ENCODE data around the gene ABCC11.
"Not testable (repeated sequence)": the region's sequence is repeated elsewhere in the genome, so short reads cannot be mapped to it uniquely, and the experiment has no call there.

Gene ABCC11

DNA sequence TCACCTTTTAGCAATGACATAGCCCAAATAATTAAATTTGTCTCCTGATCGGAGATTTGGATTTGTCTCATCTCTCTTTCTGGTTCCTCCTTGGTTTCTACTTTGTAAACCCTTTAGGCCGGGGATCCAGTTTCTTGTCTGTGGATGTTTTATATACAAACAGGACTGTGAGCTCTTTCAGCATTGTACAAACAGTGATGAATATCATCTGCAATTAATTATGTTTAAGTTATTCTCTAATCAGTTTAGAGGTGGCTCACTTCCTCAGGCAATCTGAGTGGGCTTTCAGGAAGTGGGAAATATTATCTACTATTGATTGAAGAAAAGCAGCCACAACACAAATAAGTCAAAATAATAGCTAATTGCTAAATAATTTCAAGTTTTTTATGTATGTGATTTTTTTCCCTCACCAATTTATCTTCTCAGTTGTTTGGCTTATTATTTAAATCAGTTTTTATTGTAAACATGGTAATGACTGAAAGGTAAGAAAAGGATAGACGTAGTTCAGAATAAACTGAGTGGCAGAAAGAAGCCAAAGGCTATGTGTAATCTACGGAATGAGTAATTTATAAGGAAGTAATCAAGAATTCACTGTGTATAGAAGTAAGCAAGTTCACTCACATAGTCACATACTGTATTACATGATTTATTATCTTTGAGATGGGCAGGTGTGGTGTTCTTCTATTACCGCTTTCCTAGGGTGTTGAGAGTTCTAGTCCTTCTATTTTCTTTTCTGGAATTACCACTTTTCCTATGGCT lies 3.4 kb upstream of the ABCC11 start:
- no peak for DNase-seq (ENCODE audit: low spot score)

DNA sequence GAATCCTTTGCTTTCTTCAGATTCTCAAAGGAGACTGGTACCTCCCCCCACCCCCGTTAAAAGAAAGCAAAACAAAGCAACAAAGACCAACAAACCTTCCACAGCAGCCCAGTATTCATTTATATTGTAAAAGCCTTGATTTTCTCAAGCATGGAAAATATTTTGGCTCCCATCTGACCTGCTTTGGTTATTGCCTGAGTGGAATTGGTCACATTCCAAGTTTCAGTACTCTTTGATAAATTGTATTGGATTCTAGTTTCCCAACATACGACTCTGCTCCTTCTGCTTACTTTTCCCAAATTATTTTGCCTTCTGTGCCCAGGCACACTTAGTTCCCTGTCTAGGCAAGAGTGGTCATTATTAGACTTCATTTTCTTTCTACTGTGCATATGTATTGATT lies 1.3 kb downstream of the ABCC11 start:
- no peak for DNase-seq (ENCODE audit: low spot score)

DNA sequence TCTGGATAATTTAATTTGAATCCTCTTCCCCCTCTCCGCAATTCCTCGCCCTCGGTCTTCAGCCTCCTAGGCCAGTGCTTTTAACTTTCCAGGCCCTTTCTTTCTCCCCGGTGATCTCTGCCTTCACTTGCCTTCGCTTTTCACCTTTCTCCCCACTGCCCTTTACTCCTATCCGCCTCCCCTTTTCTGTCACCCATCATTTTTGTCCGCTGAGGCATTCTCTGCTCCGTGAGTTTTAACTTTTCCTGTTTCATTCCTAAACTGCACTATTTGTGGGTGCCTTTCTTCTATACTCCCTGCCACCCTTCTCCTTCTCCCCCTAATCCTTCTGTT lies 2.5 kb downstream of the ABCC11 start:
- no peak for DNase-seq (ENCODE audit: low spot score)

DNA sequence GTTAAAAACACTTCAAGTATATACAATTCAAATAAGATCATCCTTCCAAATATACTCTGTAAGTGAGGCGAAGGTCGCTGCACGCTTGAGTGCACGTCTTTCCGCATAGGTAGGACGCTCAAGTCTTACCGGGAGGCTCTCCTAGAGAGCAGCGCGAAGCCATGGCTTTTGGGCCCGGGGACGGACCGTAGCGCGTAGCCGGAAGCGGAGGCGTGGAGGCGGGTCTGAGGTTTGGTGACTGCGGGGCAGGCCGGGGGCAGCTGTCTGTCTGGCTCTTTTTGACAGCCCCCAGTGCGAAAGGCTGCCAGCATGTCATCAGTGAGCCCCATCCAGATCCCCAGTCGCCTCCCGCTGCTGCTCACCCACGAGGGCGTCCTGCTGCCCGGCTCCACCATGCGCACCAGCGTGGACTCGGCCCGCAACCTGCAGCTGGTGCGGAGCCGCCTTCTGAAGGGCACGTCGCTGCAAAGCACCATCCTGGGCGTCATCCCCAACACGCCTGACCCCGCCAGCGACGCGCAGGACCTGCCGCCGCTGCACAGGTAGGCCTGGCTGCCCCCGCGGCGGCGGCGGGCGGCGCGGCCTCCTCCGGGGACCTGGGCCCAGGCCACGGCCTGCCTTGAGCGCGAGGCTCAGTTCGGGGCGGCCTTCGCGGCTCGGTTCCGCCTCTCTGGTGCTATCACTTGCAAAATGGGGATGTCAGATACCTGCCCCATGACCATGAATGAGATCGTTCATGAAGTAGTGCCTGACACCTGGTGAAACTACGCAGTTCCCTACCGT lies 3.1 kb downstream of the ABCC11 start, which contains the start of gene LONP2:
Gene LONP2 (plus strand): TSS at position 221 of the 783 bp plus-strand sequence. CDS start 89 bp downstream, at position 310.
- DNase-seq (ENCODE audit: low spot score) = peak; percentile 91

DNA sequence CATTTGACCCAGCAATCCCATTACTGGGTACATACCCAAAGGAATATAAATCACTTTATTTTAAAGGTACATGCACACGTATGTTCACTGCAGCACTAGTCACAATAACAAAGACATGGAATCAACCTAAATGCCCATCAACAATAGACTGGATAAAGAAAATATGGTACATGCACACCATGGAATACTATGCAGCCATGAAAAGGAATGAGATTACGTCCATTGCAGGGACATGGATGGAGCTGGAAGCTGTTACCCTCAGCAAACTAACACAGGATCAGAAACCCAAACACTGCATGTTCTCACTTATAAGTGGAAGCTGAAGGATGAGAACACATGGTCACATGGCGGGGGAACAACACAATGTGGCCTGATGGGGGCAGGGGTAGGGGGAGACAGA lies 7.2 kb downstream of the ABCC11 start:
- DNase-seq (ENCODE audit: low spot score) = not testable (repeated sequence)

DNA sequence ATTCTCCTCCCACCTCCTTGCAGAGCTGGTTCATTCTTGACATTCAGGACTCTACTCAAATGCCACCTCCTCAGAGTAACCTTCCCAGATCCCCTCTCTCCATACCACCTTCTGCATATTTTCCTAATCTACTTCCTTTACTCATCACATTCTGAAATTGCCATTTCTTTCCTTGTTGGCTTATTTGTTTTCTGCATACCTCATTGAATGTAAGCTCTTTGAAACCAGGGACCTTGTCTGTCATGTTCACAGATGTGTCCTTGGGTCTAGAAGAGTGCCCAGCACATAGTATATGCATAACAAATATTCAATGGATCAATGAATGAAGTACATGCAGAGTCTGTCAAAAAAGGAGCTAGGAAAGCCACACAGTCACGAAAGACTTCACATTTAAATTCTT lies 11.1 kb downstream of the ABCC11 start:
- no peak for DNase-seq (ENCODE audit: low spot score)

DNA sequence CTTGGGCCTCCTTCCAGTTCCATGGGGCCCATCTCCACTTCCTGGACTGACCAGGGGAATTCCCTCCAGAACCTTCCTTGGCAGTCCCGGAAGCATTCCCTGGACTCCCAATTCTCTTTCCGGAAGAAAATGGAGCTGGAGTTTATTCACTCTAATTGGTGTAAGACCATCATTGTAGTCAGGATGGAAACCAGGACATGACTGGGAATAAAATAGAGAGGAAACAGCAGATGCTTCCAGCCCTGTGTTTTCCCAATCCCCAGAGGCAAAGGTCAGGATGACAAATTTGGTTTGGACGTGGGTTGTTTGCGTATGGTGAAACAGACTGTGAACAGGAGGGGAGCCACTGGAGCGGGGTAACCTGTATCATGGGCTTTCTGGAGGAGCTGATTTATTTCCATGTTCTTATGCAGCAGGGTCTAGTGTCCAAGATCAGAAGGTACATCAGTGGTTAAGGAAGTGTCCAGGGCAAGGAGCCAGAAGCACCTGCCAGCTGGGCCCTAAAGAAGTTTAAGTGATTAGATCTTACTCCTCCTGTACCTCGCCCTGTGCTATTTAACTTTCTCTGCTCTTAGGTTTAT lies 11.7 kb downstream of the ABCC11 start:
- DNase-seq (ENCODE audit: low spot score) = no peak

DNA sequence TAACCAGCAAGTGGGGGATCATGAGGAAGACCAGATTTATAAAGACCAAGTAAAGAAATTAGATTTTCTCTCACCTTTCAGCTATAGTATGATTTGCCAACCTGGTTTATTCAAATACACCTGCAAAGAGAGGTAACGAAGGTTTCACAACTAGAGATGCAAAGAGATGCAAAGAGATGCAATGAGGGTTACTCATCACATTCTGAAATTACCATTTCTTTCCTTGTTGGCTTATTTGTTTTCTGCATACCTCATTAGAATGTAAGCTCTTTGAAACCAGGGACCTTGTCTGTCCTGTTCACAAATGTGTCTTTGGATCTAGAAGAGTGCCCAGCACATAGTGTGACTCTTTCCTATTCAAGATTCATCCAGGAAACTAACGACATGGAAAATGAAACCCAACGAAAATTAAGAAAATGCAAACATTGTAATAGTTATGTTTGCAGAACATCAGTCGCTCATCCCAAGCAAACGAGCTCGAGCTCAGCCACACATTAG lies 12.2 kb downstream of the ABCC11 start:
- no peak for DNase-seq (ENCODE audit: low spot score)

DNA sequence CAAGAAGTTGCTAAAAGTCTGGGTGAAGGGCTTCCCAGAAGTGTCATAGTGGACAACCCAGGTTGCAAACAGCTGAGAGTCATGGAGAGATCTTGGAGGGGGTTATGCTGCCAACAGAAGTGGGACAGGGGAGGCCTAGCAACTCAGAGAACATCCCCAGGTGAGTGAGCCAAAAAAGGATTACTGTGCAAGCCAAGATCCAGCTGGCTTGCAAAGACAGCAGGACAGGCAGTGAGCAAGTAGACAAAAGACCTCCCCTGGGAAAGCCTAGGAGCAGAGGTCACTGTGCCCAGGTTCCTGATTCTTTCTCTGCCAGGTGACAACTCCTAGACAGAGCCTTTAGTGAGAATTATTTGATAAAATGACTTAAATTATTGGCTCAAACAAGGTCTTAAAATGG lies 12.7 kb downstream of the ABCC11 start:
- no peak for DNase-seq (ENCODE audit: low spot score)

DNA sequence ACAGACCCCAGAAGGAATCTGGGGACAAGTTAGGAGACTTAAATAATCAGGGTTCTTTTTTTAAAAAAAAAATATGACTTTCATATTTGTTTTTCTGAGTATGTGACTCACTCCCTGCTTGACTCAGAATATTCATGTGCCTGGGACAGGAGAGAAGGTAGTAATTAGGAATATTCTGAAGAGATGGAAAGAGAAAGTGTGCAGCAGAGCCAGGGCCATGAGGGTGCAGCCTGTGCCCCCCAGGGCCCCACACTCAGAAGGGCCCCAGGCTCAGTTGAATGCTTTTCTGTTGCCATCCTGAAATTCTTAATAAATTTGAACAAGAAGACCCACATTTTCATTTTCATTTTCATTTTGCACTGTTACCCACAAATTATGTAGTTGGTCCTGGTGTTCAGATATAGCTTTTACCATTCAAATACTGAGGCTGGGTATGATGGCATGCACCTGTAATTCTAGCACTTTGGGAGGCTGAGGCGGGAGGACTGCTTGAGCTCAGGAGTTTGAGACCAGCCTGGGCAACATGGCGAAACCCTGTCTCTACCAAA lies 14.8 kb downstream of the ABCC11 start:
- DNase-seq (ENCODE audit: low spot score) = no peak

DNA sequence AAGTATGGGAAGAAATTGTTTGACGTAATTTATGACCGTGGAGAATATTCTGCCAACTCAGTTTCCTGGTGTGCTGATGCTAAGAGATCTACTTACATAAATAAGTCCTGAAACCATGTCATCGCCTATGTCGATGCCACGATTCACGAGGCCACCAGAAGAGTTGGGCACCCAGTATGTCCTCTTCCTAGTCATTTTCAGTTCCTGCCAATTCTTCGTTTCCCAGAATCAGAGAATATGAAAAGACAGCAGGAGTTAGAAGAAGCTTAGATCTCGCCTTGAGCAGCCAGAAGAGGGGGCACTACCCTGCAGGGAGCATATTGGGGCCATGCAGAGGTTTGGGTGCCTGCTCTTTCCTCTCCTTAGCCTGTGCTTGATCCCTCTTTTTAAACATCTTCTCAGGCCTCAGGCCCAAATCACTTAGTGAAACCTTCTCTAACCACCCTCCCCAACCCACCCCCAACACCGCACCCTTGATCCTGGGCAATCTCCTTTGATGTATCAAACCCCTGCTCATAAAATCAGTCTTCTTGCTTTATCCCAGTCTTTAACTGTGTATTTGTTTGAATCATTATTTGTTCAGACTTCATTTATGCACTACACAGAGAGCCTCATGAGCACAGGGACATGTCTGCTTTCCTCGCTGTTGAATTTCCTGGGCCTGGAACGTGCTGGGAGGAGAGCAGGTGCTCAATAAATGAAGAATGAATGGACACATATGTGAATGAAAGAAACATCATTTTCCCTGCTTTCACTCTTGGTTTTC lies 15.4 kb downstream of the ABCC11 start:
- peak; percentile 33 for DNase-seq (ENCODE audit: low spot score)

DNA sequence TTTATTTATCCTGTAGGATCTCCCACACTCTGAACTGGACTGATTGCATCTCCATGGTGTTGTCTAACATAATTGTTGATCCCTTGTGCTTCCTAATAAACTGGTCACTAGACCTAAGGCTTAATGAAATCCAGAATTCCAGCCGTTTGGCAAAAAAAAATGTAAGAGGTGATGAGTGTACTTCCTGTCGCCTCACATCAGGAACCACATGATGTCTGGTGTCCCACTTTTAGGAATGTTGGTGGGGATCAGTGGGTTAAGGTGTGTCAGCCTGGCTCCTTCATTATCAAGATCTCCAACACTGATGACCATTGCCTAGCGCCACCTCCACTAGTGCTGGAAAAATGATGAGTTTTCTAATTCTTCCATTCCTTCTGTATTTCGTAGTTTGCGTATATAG lies 21.9 kb downstream of the ABCC11 start:
- no peak for DNase-seq (ENCODE audit: low spot score)

DNA sequence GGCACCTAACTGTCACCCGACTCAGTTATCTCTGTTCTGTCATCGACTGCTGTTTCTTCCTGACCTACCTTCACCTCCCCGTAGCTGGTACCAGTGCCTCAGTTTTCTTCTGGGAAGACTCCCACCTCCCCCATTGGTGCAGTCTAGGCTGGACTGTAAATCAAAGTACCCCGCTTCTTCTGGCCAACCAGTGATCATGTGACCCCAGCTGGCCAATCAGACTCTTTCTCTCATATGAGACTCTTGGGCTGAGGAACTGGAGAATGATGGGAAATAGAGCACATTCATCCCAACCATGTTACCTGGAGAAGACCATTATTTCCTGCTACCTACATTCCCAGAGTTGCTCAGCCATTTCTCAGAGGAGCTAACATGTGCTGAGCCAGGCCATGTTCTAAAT lies 23.8 kb downstream of the ABCC11 start:
- no peak for DNase-seq (ENCODE audit: low spot score)

DNA sequence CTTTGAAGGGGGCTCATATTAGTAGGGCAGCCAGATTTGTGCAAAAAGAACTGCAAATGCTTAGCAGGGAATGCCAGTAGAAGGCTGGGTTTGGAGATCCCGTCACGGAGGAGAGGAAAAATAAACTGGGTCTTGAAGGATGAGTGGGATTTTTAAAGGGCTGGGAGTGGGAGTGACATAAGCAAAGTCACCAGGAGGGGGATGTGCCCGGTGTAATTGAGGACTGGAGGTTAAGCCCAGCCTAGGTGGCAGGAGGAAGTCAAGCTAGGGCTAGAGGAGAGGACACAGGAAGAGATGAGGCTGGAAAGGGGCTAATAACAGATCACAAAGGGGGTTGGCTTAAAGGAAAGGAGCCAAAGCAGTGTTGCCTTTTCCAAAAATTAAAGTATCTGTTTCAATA lies 26.4 kb downstream of the ABCC11 start:
- no peak for DNase-seq (ENCODE audit: low spot score)

DNA sequence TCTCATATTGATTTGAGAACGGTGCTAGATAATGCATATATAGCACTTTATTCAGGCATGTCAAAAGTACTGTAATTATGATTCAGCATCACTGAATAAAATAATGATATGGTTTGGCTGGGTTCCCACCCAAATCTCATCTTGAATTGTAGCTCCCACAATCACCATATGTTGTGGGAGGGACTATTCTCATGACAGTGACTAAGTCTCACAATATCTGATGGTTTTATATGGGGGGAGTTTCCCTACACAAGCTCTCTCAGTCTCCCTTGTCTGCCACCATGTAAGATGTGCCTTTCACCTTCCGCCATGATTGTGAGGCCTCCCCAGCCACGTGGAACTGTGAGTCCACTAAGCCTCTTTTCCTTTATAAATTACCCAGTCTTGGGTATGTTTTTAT lies 28.9 kb downstream of the ABCC11 start:
- no peak for DNase-seq (ENCODE audit: low spot score)

DNA sequence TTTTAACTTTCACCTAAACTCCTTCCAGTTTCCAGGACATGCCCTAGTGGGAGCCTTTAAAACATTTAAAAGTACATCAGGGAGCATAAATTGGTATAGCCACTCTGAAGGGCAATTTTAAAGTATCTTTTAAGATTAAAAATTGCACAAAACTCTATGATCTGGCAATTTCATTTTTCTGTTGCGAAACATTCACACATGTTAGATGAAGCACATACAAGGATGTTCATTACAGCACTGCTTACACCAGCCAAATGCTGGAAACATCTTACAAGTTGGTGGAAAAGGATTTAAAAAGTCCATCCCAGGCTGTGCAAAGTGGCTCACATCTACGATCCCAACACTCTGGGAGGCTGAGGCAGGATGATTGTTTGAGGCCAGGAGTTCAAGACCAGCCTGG lies 29.6 kb downstream of the ABCC11 start:
- no peak for DNase-seq (ENCODE audit: low spot score)

DNA sequence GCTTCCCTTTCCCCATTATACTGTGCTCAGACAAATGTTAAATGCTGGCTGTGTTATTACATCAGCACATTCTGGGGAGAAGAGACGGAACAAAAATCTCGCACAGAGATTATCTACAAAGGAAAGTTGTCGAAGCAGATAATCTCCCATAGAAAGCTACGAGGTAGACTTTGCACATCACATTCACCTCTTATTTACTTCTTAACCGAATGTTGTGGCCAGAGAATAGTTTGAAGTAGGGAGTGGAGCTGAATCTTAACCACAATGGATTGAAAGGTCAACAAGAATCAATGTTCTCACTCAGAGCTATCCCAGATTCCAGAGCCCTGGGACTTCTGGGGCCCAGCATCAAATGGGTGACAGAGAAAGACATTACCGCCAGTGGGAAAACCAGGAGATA lies 31.6 kb downstream of the ABCC11 start:
- DNase-seq (ENCODE audit: low spot score) = no peak

DNA sequence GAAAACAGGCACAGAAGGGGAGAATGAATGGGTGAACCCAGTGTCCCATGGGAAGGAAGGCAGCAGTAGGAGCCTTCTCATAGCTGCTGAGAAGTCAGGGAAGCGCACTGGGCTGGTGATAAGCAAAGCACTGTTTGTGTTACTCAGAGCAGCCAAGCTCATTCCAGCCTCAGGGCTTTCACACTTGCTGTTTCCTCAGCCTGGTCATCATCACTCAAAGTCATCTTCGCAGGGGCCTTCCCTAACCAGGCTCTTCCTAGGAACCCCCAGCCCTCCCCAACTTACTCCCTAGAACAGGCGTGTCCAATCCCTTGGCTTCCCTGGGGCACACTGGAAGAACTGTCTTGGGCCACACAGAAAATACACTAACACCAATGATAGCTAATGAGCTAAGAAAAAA lies 35.3 kb downstream of the ABCC11 start:
- no peak for DNase-seq (ENCODE audit: low spot score)

DNA sequence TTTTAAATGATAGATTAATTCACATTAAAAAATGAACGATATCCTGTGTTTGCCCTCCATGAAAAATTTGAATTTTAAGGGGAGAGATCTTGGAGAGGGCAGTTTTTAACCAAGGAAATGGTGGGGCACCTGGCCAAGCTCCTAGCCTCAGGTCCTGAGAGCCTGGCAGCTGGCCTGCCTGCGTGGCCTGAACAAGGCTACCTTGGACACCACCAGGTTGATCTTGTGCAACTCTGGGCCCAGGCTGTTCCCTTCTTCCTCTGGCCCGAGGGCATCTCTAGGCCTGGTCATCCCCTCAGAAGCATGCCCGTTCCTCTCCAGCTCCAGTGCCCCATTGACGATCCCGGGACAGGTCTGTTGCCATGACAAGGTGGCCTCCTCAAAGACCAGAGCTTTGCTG lies 36.6 kb downstream of the ABCC11 start:
- DNase-seq (ENCODE audit: low spot score) = no peak

DNA sequence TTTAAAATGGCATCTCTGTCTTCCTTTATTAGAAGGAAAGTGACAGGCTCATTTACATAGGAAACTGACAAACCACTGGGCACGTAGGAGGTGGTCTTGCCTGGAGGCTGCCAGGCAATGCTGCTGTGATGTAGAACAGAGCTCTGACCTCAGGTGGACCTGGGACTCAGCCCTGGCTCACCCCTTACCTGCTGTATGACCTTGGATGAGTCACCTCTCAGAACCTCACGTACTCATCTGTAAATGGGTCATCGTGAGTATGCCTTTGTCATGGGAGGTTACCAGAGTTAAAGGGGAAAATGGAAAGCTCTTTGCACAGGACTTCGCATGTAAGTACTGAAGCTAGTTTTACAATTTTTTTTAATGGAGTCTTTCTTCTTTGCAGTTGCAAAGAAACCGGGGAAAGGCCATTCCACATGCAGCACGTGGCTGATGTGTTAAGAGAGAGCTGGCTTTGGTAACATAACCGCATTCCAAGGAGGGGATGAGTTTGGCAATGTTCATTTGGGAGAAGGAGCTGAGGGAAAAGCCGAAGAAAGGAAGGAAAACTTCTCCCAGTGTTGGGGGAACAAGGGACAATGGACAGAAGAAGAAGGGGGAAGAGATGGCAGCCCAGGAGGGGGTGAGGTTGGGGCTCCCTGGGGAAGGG lies 40.6 kb downstream of the ABCC11 start:
- no peak for DNase-seq (ENCODE audit: low spot score)

DNA sequence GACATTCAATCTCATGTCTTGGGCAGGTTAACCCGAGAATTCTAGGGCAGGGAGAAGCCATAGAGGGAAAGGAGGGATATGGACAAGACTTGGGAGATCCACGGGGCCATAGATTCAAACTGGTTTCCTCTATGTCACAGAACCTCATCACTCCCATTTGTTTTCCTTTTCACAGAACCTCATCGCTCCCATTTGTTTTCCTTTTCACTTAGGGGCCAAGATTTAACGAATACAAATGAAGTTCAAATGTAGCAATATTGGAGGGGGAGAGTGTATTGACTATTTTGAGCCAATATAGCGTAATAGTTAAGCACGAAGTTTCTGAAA lies 42.6 kb downstream of the ABCC11 start:
- DNase-seq (ENCODE audit: low spot score) = no peak
